ENCODE results near the gene GRAP2.
A peak's percentile ranks its signal among the peaks of the same experiment; 100 is the strongest.
"Not testable (repeated sequence)": the region's sequence is repeated elsewhere in the genome, so short reads cannot be mapped to it uniquely, and the experiment has no call there.

The GRAP2 gene

GRCh38 chr22:39900306-39901227 lies at the start of gene GRAP2:
TSS of gene GRAP2 (plus strand) at chr22:39901084. CDS start at chr22:39947107, 46,023 bp downstream.
- DNase-seq = peak; percentile 78

GRCh38 chr22:39851606-39852315 lies 49.1 kb upstream of the GRAP2 start:
- no peak for DNase-seq

GRCh38 chr22:39852799-39853198 lies 48.1 kb upstream of the GRAP2 start:
- no peak for DNase-seq

GRCh38 chr22:39856588-39856987 lies 44.3 kb upstream of the GRAP2 start:
- DNase-seq = no peak

- no peak for DNase-seq
Measured at GRCh38 chr22:39859903-39860588, 40.8 kb upstream of the GRAP2 start.

GRCh38 chr22:39868741-39869140 lies 32.1 kb upstream of the GRAP2 start:
- DNase-seq = no peak

GRCh38 chr22:39869797-39870196 lies 31.1 kb upstream of the GRAP2 start:
- DNase-seq = not testable (repeated sequence)

GRCh38 chr22:39871008-39871798 lies 29.7 kb upstream of the GRAP2 start:
- no peak for DNase-seq

- DNase-seq = no peak
Measured at GRCh38 chr22:39872548-39872947, 28.3 kb upstream of the GRAP2 start.

GRCh38 chr22:39873965-39874364 lies 26.9 kb upstream of the GRAP2 start:
- DNase-seq = no peak

- not testable (repeated sequence) for DNase-seq
Measured at GRCh38 chr22:39875176-39875885, 25.6 kb upstream of the GRAP2 start.

GRCh38 chr22:39877079-39877845 lies 23.6 kb upstream of the GRAP2 start:
- no peak for DNase-seq

- DNase-seq = no peak
Measured at GRCh38 chr22:39880722-39881121, 20.2 kb upstream of the GRAP2 start.

- no peak for DNase-seq
Measured at GRCh38 chr22:39883057-39883456, 17.8 kb upstream of the GRAP2 start.

GRCh38 chr22:39889924-39890323 lies 11.0 kb upstream of the GRAP2 start:
- DNase-seq = not testable (repeated sequence)

GRCh38 chr22:39893526-39893925 lies 7.4 kb upstream of the GRAP2 start, which contains the start of gene ENTHD1:
TSS of gene ENTHD1 (minus strand) at chr22:39893760. CDS start at chr22:39887748, 6,012 bp downstream.
- no peak for DNase-seq

GRCh38 chr22:39894554-39895092 lies 6.3 kb upstream of the GRAP2 start:
- no peak for DNase-seq

GRCh38 chr22:39895682-39896081 lies 5.2 kb upstream of the GRAP2 start:
- DNase-seq = no peak

- no peak for DNase-seq
Measured at GRCh38 chr22:39896313-39896996, 4.4 kb upstream of the GRAP2 start.

GRCh38 chr22:39897841-39898240 lies 3.0 kb upstream of the GRAP2 start:
- DNase-seq = no peak
